Myocyte (in vitro differentiated cells): ENCODE measurements around the gene NR1I2. TPM values are rescaled to one million over a fixed set of nuclear protein-coding genes. Genes with fewer than 3 reads are reported as not detected.

Experiments
- DNase-seq: peaks from one replicate; pipeline ENCODE4 v3.0.0-alpha.2; 2012; ENCODE audit warnings: low read depth
- total RNA-seq: library from RNA; depleted of rRNA; stranded (reverse); fragments of >200 nt; gene quantifications from 2 replicates; pipeline ENCODE4 v1.2.3, GENCODE V29; 2014

The NR1I2 gene
- total RNA-seq, 1 donor from 2014 or later: not detected

- peak; percentile 59 for DNase-seq
These were observed 35.9 kb downstream of the NR1I2 start for GRCh38 chr3:119817583-119818363.

DNA sequence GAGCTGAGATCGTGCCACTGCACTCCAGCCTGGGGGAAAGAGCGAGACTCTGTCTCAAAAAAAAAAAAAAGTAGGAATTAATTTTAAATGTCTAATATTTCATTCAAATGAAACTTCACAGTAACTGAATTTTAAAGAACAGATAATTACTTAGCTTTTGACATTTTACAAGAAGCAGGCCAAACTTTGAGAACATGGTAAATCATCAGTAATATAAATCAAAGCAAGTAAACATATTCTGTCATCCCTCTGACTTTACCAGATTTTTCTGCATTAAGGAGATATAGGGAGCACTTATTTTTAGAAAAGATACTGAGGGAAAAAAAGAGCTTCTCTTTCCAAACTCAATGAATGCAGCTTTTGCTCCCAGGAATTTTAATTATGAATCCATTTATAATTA lies 37.0 kb downstream of the NR1I2 start:
- DNase-seq: no peak

DNA sequence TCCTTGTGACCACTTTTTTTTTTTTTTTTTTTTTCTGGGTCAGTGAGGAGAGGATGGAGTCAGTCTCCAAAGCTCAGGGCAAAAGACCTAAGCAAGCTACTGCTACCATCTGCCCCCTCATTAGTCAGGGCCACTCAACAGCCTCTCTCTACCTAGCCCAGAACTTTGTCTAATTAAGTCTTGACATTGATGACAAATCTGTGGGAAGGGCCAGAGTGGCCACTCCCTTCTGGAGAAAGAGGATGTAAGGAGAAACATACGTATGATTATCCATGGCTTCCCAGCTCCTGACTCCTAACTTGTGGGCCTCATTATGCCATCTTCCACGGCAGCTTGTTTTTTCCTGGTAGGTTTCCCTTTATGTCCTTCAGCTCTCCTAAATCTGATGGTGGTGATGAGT lies 37.9 kb downstream of the NR1I2 start:
- no peak for DNase-seq

GRCh38 chr3:119825820-119826219 lies 43.9 kb downstream of the NR1I2 start:
- DNase-seq: no peak

DNA sequence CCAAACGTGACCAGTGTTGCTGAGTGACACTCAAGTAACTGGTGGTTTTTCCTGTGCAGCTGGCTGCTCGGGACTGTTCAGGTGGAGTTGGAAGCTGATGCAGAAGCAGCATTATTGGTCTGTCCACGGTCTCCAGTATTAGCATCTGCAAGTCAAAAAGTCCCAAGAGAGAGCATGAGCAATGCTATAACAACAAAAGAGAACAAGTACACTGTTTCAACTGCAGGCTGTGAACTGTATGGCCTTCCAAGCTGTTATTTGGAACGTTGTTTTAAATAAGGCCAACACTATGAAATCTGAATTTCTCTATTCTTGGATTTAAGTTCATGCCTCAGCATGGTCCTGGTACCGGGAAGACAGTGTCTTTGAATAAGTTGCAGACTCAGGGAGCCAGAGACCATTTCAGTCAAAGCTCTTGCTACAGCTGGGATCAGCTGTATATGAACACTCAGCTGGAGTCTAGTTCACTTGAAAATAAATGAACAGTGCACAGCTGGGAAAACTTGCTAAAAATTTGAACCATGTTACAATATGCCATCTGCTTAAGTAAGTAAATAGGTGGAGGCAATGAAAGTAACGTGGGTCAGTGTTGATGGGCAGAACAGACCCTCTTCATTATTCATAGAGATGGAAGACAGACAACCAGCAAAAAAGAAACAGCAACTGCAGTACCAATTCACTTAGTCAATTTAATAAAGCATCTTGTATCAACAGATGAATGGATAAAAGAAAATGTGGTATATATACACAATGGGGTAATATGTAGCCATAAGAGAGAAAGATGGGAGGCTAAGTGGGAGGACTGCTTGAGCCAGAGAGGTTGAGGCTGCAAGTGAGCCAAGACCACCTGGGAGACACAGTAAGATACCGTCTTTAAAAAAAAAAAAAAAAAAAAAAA lies 45.1 kb downstream of the NR1I2 start:
- DNase-seq: no peak

DNA sequence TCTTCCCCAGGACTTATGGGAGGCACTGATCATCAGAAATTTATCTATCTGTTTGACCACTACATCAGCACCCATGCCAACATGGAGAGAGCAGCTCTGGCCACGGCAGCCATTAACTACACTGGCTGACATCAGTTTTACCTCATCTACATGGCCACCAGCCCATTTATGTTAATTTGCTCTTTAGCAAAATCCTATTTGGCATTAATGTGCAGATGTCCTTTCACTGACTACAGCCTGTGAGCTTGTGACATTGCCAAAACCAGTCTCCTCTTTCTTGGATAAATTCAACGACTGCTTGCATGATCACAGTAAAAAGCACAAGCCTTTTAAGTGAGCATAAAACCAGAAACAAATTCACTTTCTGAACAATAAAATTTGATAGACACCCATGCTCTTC lies 47.5 kb downstream of the NR1I2 start:
- no peak for DNase-seq

DNA sequence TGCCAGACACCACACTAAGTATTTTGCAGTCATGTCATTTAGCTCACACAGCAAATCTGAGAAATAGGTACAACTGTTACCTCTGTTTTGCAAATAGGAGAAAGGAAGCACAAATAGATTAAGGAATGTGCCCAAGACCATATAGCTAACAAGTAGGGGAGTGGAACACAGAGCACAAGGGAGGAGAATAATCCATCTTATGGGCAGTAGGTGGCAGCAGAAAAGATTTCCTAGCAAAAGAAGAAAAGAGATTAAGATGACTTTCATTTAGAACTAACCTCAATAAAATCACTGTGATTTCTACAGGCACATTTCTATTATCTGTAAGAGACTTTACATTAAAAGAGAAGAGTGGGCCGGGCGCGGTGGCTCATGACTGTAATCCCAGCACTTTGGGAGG lies 49.1 kb downstream of the NR1I2 start:
- no peak for DNase-seq

DNA sequence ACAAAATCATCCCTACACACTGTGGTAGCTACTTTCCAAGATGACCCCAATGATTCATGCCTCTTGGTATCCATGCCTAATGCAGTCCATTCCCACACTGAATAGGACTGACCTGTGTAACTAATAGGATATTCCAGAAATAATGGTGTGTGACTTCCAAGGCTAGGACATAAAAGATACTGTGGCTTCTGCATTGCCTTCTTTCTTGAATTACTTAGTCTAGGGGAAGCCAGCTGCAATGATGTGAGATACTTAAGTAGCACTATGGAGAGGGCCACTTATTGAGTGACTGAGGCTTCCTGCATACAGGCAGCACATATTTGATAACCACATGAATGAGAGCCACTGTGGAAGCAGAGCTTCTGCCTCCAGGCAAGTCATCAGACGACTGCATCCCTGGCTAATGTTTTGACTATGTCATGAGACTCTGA lies 50.1 kb downstream of the NR1I2 start:
- peak; percentile 77 for DNase-seq

- no peak for DNase-seq
These were observed 53.0 kb downstream of the NR1I2 start for GRCh38 chr3:119834754-119835370.

GRCh38 chr3:119835556-119835955 lies 53.7 kb downstream of the NR1I2 start:
- DNase-seq: no peak

DNA sequence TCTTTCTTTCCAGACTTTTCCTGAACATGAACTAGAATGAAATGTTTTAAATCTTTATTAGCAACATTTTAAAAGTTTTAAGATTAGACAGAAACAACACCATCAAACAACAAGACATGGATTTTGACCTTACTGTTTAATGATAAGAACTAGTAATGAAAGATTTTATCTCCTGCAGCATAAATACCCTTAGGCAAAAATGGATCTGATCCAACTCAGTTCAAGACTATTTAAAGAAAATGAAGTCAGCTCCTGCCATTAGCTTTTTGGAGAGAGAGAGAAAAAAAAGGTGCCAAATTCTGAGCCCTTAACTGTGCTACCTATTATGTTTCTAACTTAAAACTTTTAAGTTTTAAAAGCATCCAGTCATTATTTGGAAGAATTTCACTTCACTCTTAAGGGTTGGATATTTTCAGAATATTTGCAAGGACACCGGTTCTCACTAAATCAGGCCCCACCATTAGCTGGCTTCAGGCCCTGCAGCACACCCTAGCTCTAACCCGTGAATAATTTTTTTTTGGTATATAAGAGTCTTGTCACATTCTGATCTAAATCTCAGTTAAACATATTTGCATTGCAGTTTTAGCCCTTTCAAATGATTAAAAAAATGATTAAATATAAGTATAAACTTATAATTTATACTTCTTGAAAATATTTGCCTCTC lies 60.0 kb downstream of the NR1I2 start:
- DNase-seq: peak; percentile 26

- DNase-seq: peak; percentile 36
These were observed 67.2 kb downstream of the NR1I2 start for GRCh38 chr3:119849126-119849525.

DNA sequence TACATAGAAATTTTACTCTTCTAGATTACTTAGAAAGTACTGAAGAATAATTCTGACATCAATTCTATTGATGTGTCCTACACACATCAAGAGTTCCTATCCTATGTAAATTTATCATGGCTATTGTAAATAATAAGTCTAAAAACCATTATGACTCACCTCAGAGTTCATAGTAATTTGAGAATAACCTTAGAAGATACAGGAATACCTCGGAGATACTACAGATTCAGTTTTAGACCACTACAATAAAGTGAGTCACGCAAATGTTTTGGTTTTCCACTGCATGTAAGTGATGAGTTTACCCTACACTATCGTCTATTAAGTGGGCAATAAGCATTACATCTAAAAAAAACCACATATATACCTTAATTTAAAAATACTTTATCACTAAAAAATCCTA lies 74.8 kb downstream of the NR1I2 start:
- no peak for DNase-seq

DNA sequence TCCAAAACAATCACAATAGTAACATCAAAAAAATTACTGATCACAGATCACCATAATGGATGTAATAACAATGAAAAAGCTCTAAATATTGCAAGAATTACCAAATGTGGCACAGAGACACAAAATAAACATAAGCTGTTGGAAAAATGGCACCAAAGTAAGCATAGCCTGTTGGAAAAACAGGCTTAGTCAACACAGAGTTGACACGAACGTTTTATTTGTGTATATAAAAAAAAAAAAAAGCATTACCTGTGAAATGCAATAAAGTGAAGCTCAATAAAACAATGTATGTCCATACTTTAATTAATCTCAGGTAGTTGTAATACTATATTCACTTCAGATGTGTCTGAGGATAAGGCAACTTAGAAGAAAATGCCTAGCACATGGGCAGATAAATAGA lies 77.1 kb downstream of the NR1I2 start:
- no peak for DNase-seq

- no peak for DNase-seq
These were observed 77.8 kb downstream of the NR1I2 start for GRCh38 chr3:119859728-119860127.

GRCh38 chr3:119861681-119862080 lies 79.8 kb downstream of the NR1I2 start:
- DNase-seq: no peak

GRCh38 chr3:119862616-119863015 lies 80.7 kb downstream of the NR1I2 start:
- DNase-seq: no peak

- DNase-seq: no peak
These were observed 82.6 kb downstream of the NR1I2 start for GRCh38 chr3:119864476-119864875.
